ENCODE data around the gene HSFY2.
"Not testable (repeated sequence)": the region's sequence is repeated elsewhere in the genome, so short reads cannot be mapped to it uniquely, and the experiment has no call there.

Gene HSFY2, protein sequence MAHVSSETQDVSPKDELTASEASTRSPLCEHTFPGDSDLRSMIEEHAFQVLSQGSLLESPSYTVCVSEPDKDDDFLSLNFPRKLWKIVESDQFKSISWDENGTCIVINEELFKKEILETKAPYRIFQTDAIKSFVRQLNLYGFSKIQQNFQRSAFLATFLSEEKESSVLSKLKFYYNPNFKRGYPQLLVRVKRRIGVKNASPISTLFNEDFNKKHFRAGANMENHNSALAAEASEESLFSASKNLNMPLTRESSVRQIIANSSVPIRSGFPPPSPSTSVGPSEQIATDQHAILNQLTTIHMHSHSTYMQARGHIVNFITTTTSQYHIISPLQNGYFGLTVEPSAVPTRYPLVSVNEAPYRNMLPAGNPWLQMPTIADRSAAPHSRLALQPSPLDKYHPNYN

DNA sequence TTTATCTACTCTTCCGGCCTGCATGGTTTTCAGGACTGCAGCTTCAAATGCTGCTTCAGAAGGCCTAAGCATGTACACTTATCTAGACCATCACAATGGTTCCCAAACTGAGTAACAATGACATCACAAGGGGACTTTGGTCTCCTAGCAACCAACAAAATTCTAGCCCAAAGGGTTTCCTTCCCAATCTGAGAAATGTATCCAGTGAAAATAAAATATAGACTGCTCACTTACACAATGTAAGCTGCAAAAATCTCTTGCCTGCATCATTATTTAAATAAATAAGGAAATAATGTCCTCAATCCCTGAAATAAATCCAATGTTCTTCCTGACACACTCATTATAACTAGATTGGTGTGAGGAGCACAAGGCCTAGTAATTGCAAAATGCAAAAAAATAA lies at the start of gene HSFY2:
Gene HSFY2, minus strand, starts transcription at position 101 of the 400 bp plus-strand sequence. CDS start 117 bp downstream, outside the sequence.
- DNase-seq (ENCODE audit: low spot score): not testable (repeated sequence)

DNA sequence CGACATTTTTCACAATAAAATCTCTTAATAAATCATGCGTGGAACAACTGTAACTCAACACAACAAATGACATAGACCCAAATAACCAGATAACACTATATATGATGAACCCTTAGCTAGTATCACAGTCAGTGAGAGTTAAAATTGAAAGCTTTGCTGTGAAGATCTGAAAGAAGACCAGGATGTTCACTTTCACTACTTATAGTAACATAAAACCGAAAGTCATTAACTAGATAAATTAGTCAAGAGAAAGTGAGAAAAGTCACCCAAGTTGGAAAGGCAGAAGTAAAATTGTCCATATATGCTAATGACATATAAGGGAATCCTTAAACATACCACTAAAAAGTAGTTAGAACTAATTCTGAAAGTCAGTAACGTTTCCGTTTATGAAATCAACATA lies 42.2 kb upstream of the HSFY2 start:
- not testable (repeated sequence) for DNase-seq (ENCODE audit: low spot score)

DNA sequence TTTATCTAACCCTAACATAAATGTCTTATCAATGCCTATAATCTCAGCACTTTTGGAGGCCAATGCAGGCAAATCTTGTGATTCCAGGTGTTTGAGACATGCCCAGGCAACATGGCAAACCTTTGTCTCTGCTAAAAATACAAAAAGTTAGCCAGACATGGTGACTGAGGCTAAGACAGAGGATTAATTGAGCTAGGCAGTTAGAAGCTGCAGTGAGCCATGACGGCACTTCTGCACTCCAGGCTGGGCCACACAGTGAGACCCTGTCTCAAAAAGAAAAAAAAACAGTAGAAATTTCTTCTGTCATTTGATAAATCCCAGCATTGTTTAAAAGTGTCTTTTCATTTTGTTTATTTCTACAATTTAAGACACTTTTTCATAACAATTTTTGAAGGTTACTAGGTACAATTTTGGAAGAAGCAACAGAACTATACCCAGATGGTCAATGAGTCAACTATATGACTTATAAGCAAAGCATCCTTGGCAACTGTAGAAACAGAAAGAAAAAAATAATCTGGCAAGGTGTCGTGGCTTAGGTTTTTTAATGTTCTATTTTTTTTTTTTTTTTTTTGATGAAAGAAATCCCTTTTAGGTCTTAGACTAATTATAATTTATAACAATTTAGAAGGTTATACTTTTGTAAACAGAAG lies 15.3 kb upstream of the HSFY2 start:
- not testable (repeated sequence) for DNase-seq (ENCODE audit: low spot score)

DNA sequence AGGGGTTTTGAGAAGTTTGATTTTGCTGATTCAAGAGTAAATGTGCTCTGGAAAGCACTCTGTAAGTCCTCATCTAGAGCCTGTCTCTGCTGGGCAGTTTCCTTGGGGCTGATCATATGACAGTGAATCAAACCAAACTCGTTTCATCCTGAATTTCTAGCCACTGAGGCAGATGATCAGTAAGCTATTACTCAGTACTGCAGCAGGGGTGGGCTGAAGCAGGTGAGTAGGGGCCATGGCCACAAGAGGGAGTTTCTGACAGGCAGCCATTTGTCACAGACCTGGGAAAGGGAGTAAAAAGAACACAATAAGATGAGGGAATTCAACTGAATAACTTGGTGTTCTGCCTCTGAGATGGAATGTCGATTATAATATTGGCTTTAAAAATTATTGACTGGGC lies 19.5 kb downstream of the HSFY2 start:
- not testable (repeated sequence) for DNase-seq (ENCODE audit: low spot score)

DNA sequence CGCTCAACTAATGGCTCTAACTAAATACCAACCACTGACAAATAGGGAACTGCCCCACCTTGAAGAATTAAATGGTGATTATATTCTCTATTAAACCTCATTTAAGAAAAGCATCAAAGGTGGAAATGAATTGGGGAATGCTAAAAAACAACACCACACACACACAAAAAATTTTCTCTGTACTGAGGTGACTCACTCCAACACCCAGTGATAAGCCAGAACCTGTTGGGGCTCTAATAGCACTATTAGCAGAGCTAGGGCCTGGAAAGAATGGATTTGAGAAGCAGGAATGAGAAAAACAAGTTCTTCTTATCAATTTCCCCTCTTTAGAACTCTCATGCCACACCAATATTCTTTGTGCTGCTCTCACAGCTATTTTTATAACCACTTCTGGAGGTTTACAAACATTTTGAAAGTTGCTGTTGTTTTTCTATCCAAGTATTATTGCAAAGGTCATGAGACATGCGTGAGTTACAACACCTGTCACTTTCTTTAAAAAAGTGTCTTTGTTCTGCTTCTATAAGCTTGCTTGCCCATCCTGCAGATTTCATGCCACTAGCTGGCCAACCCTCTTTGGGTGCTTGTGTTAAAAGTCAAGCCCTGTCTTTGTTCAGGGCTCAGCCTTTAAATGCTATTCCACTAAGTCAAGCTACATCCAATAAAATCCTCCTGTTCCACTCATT lies 20.3 kb downstream of the HSFY2 start:
- DNase-seq (ENCODE audit: low spot score): not testable (repeated sequence)

DNA sequence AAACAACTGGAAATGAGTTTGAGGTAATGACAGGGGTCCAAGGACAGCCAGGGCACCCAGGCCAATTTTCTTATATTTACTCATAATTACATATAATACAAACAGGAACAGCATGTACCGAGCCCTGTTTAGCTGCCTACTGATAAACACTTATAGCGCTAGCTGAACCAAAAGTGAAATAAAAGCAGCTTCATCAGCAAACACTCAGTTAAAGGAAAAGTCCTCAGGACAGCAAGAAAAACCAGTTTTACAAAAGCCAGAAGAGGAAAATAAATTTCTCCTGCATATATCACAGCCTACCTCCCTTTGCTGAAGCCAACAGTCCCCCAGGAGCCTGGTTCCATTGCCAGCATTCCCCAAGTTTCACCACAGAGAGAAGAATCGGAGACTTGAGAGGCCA lies 49.8 kb downstream of the HSFY2 start:
- DNase-seq (ENCODE audit: low spot score): not testable (repeated sequence)

Data from COLO829 (cell line).